Chondrocyte (in vitro differentiated cells): ENCODE data around the gene FAM124B. TPM values are rescaled to one million over a fixed set of nuclear protein-coding genes. Genes with fewer than 3 reads are reported as not detected.

Experiments
- DNase-seq: peaks from one replicate; pipeline ENCODE4 v3.0.0; 2021; ENCODE audit warnings: mixed read lengths, low spot score
- H3K27ac Mint-ChIP-seq: one replicate; pipeline ENCODE4 v1.8.0; 2021; ENCODE audit warnings: mild to moderate bottlenecking, moderate library complexity, mixed read lengths; ENCODE audit not compliant: unreplicated experiment
- H3K27me3 Mint-ChIP-seq: 2 replicates; pipeline ENCODE4 v1.8.0; 2021; ENCODE audit warnings: low read depth, mixed read lengths
- H3K36me3 Mint-ChIP-seq: 2 replicates; pipeline ENCODE4 v1.8.0; 2021; ENCODE audit warnings: low read depth, mixed read lengths
- H3K4me1 Mint-ChIP-seq: 2 replicates; pipeline ENCODE4 v1.8.0; 2021; ENCODE audit warnings: low read depth, mild to moderate bottlenecking, mixed read lengths
- H3K4me3 Mint-ChIP-seq: one replicate; pipeline ENCODE4 v1.8.0; 2021; ENCODE audit warnings: mild to moderate bottlenecking, moderate library complexity, mixed read lengths; ENCODE audit not compliant: unreplicated experiment
- H3K9me3 Mint-ChIP-seq: 2 replicates; pipeline ENCODE4 v1.8.0; 2021; ENCODE audit warnings: low read depth, mixed read lengths
- total RNA-seq: library from RNA; stranded (reverse); gene quantifications from 3 replicates; pipeline ENCODE4 v1.2.1, GENCODE V29; 2021
- TF ChIP-seq, protein P1 (sequence below): fragments of 200-600 bp; sonication (generic); IDR thresholded peaks from 2 replicates; pipeline ENCODE4 v1.5.0; 2021; ENCODE audit warnings: antibody characterized with exemption, mild to moderate bottlenecking, moderate library complexity

Gene FAM124B
- total RNA-seq, 1 donor from 2014 or later, result not detected

DNA sequence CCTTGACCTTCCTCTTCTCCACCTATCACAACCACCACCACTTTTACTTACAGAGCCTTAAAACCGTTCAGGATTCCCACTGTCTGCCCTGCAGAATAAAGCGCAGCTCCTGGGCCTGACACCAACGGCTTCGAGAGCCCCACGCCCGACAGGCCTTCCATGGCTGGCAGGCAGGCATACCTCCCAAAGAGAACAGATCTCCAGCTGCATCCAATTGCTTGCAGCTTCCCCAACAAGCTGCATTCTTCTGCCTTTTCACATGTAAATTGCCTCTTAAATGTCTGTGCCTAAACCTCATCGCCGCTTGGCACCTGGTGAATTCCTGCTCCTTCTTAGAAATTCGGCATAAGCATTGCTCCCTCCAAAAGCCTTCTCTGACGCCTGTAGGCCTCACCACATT is 31.5 kb upstream of the FAM124B start:
- H3K27me3 Mint-ChIP-seq, result no peaks in the 10 kb centered on the region
- no peak for DNase-seq
- H3K9me3 Mint-ChIP-seq, result no peaks in the 10 kb centered on the region
- TF ChIP-seq, protein P1, sequence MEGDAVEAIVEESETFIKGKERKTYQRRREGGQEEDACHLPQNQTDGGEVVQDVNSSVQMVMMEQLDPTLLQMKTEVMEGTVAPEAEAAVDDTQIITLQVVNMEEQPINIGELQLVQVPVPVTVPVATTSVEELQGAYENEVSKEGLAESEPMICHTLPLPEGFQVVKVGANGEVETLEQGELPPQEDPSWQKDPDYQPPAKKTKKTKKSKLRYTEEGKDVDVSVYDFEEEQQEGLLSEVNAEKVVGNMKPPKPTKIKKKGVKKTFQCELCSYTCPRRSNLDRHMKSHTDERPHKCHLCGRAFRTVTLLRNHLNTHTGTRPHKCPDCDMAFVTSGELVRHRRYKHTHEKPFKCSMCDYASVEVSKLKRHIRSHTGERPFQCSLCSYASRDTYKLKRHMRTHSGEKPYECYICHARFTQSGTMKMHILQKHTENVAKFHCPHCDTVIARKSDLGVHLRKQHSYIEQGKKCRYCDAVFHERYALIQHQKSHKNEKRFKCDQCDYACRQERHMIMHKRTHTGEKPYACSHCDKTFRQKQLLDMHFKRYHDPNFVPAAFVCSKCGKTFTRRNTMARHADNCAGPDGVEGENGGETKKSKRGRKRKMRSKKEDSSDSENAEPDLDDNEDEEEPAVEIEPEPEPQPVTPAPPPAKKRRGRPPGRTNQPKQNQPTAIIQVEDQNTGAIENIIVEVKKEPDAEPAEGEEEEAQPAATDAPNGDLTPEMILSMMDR, result no peak
- H3K36me3 Mint-ChIP-seq, result no peaks in the 10 kb centered on the region
- no peaks in the 10 kb centered on the region for H3K4me1 Mint-ChIP-seq
- no peak overlapping the region for H3K27ac Mint-ChIP-seq
- H3K4me3 Mint-ChIP-seq, result no peak overlapping the region

DNA sequence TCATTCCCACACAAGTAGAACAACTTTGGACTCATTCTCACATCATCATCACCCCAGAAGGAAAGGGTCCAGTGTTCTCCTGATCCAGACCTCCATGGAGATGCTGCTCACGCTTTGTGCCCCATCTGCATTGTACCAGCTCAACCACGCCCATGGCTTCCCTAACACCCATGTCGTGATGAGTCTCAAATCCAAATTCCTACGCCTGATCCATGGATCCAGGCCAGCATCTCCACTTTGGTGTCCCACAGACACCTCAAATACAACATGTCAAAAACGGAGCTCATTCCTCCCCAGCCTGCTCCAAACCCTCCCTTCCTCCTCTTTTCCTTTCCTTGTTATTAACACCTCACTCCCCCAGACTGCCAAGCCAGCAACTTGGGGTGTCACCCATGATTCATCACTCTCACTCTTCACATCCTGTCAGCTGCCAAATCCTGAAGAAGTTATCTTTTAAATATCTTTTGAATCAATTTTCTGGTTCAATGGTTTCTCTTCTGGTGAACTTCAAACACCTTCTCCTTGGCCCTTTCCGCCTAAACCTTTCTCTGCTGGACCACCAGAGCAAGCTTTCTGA is 30.2 kb upstream of the FAM124B start:
- no peak overlapping the region for H3K4me3 Mint-ChIP-seq
- DNase-seq, result no peak
- TF ChIP-seq, protein P1, result no peak
- no peak overlapping the region for H3K27ac Mint-ChIP-seq
- H3K9me3 Mint-ChIP-seq, result no peaks in the 10 kb centered on the region
- no peaks in the 10 kb centered on the region for H3K4me1 Mint-ChIP-seq
- H3K36me3 Mint-ChIP-seq, result no peaks in the 10 kb centered on the region
- H3K27me3 Mint-ChIP-seq, result no peaks in the 10 kb centered on the region

DNA sequence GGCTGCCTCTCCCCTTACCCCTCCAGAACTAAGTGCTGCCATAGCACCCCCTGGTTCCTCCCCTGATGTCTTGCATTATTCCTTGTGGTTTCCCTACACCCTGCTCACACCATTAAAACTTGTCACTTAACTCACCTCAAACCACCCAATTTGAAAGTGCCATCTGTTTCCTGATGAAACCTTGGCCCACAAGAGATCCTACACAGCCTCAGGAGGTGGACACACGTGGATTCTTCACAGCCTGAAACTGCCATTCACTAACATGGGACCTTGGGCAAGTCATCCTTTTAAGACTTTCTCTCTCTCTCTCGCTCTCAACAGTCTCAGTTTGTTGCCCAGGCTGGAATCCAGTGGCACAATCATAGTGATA is 27.5 kb upstream of the FAM124B start:
- DNase-seq, result no peak
- Mint-ChIP-seq H3K4me3 (no peak overlapping the region), H3K27me3 (no peaks in the 10 kb centered on the region), H3K4me1 (no peaks in the 10 kb centered on the region), H3K9me3 (peaks cover 3% of the 10 kb centered on the region), H3K27ac (no peak overlapping the region), H3K36me3 (peaks cover 1% of the 10 kb centered on the region)
- TF ChIP-seq, protein P1, result no peak

DNA sequence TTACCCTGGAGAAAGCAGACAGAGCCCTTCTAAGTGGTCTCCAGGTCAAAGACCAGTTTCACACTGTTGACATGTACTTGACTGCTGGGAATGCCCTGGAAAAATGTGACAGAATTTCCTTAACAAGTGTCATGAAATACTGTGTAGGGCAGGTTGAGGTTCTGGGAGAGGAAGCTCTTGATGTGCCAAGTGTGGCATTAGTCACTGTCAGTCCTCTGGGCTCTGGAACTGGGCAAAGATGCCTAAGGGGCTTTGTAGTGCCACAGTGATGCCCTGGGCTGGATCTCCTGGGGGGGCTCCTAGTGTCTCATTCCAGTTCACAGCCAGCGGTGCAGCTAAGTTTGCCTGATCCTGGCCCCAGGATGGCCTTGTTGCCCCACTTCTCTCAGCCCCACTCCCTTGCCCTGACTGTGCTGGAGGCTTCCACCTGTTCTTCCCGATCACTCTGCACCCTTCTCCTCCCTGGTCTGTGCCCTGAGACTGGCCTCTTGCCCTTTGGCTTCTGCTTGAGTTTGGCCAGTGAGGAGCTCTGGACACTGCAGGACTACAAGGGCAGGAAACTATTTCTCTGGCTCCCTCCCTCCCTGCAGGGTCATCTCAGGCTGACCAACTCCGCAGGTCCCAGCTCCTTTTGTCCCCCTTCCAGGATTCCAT is 27.0 kb upstream of the FAM124B start:
- Mint-ChIP-seq H3K36me3 (peaks cover 1% of the 10 kb centered on the region), H3K27me3 (no peaks in the 10 kb centered on the region), H3K9me3 (peaks cover 3% of the 10 kb centered on the region), H3K4me1 (no peaks in the 10 kb centered on the region), H3K27ac (no peak overlapping the region), H3K4me3 (no peak overlapping the region)
- TF ChIP-seq, protein P1, result no peak
- no peak for DNase-seq

DNA sequence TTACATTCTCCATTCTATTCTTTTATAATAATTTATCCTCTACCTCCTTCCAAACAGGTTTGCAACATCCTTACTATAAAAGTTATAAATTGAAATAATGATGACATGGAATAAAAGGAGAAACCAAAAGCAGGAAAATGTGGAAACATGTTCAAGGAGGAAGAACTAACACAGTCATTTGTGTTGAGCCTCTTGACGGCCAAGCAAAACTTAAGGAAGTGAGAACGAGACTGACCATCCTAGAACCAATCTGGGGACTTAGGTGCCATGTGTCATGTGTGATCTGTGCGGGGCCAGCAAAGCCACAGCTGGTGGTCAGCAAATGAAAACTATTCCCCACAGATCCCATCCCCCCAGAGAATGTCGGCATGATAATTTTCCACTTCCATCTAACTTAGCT is 25.6 kb upstream of the FAM124B start:
- Mint-ChIP-seq H3K27me3 (no peaks in the 10 kb centered on the region), H3K4me3 (no peak overlapping the region), H3K36me3 (peaks cover 1% of the 10 kb centered on the region), H3K27ac (no peak overlapping the region), H3K4me1 (no peaks in the 10 kb centered on the region), H3K9me3 (peaks cover 6% of the 10 kb centered on the region)
- TF ChIP-seq, protein P1, result no peak
- no peak for DNase-seq
